NCI-H2107 treated with DMSO at 0.1 percent for 48 hours (cell line): Measurements from ENCODE around the gene SPC24.
A peak's percentile ranks its signal among the peaks of the same experiment; 100 is the strongest.

Experiments
- DNase-seq: peaks from one replicate; lab custom pipeline; 2025; ENCODE audit not compliant: unreplicated experiment; lab: John Stamatoyannopoulos, UW

Gene SPC24

GRCh38 chr19:11155373-11156120, at the start of gene SPC24:
Gene SPC24 (minus strand): TSS chr19:11155782. CDS start chr19:11155776, 6 bp downstream.
- DNase-seq = peak; percentile 98

GRCh38 chr19:11204943-11205349, 49.4 kb upstream of the SPC24 start:
- no peak for DNase-seq

GRCh38 chr19:11204076-11204602, 48.6 kb upstream of the SPC24 start:
- DNase-seq = no peak

- DNase-seq = no peak
Observed at GRCh38 chr19:11203194-11204075, 47.9 kb upstream of the SPC24 start.

- DNase-seq = no peak
Observed at GRCh38 chr19:11202488-11203193, 47.1 kb upstream of the SPC24 start.

GRCh38 chr19:11201791-11202190, 46.2 kb upstream of the SPC24 start:
- no peak for DNase-seq

GRCh38 chr19:11200931-11201330, 45.3 kb upstream of the SPC24 start:
- no peak for DNase-seq

- no peak for DNase-seq
Observed at GRCh38 chr19:11200015-11200574, 44.5 kb upstream of the SPC24 start.

GRCh38 chr19:11199517-11199916, 43.9 kb upstream of the SPC24 start:
- no peak for DNase-seq

GRCh38 chr19:11198769-11199424, 43.3 kb upstream of the SPC24 start:
- DNase-seq = no peak

- DNase-seq = no peak
Observed at GRCh38 chr19:11198175-11198534, 42.6 kb upstream of the SPC24 start.

- peak; percentile 33 for DNase-seq
Observed at GRCh38 chr19:11197291-11198174, 42.0 kb upstream of the SPC24 start, which contains the start of gene KANK2. Gene KANK2 (minus strand): TSS chr19:11197545. CDS start chr19:11194511, 3,034 bp downstream.

GRCh38 chr19:11196406-11197287, 41.1 kb upstream of the SPC24 start:
- DNase-seq = no peak

- no peak for DNase-seq
Observed at GRCh38 chr19:11195681-11196080, 40.1 kb upstream of the SPC24 start.

GRCh38 chr19:11194656-11195558, 39.3 kb upstream of the SPC24 start:
- DNase-seq = no peak

GRCh38 chr19:11194173-11194572, 38.6 kb upstream of the SPC24 start:
- DNase-seq = no peak
